Central memory CD8-positive, alpha-beta T cell (primary cell): ENCODE data around the gene ADAMTSL3.

Experiments used
- ATAC-seq: fragments of 150-1000 bp; cut with Tn5 transposase; replicated peaks from 2 replicates; pipeline ENCODE4 v1.10.0; 2022; ENCODE audit warnings: mild to moderate bottlenecking, moderate FRiP score, moderate number of reproducible peaks; ENCODE audit not compliant: poor library complexity, severe bottlenecking; ENCODE audit errors: extremely low read depth
- DNase-seq, 2 donors: peaks; one replicate each; pipeline ENCODE4 v3.0.0; 2021; ENCODE audit warnings: low spot score in 2 of 2
- H3K27ac Mint-ChIP-seq: one replicate; pipeline ENCODE4 v1.8.0; 2022; ENCODE audit warnings: low read depth, mild to moderate bottlenecking, moderate library complexity, mixed read lengths
- H3K27me3 Mint-ChIP-seq: one replicate; pipeline ENCODE4 v1.8.0; 2022; ENCODE audit warnings: mixed read lengths
- H3K36me3 Mint-ChIP-seq: one replicate; pipeline ENCODE4 v1.8.0; 2022; ENCODE audit warnings: mild to moderate bottlenecking, moderate library complexity, mixed read lengths; ENCODE audit not compliant: insufficient read depth
- H3K4me1 Mint-ChIP-seq: one replicate; pipeline ENCODE4 v1.8.0; 2022; ENCODE audit warnings: mixed read lengths
- H3K4me3 Mint-ChIP-seq: one replicate; pipeline ENCODE4 v1.8.0; 2022; ENCODE audit warnings: mild to moderate bottlenecking, moderate library complexity, mixed read lengths
- H3K9me3 Mint-ChIP-seq: one replicate; pipeline ENCODE4 v1.8.0; 2022; ENCODE audit warnings: mixed read lengths

Gene ADAMTSL3

DNA sequence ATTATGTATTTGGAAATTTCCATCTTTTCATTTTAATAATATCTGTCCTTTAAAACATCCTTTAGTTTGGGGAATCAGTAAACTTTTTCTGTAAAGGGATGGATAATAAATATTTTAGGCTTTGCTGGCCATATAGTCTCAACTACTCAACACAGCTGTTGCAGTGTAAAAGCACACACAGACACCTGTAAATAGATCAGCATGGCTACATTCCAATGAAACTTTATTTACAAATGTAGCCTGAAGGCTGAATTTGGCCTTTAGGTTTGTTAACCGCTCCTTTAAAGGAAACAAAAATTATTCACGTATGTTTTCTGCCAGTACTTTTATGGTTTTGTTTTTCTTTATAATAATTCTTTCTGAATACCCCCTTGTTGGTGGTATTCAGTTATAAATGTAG is 184.8 kb downstream of the ADAMTSL3 start:
- no peak for DNase-seq
- peaks cover 13% of the 10 kb centered on the region for H3K9me3 Mint-ChIP-seq
- no peak overlapping the region for H3K4me3 Mint-ChIP-seq
- ATAC-seq, result no peak
- no peaks in the 10 kb centered on the region for H3K36me3 Mint-ChIP-seq
- peaks cover 17% of the 10 kb centered on the region for H3K27me3 Mint-ChIP-seq
- no peaks in the 10 kb centered on the region for H3K4me1 Mint-ChIP-seq
- no peak overlapping the region for H3K27ac Mint-ChIP-seq

- ATAC-seq (no peak), DNase-seq (no peak)
- H3K9me3 Mint-ChIP-seq, result peaks cover 13% of the 10 kb centered on the region
- H3K4me3 Mint-ChIP-seq, result no peak overlapping the region
- H3K36me3 Mint-ChIP-seq, result peaks cover 2% of the 10 kb centered on the region
- H3K27ac Mint-ChIP-seq, result no peak overlapping the region
- no peaks in the 10 kb centered on the region for H3K4me1 Mint-ChIP-seq
- H3K27me3 Mint-ChIP-seq, result peaks cover 17% of the 10 kb centered on the region
These were observed 188.4 kb downstream of the ADAMTSL3 start for GRCh38 chr15:83842281-83842680.

GRCh38 chr15:83843471-83843871 is 189.5 kb downstream of the ADAMTSL3 start:
- Mint-ChIP-seq H3K27ac (no peak overlapping the region), H3K4me1 (no peaks in the 10 kb centered on the region), H3K36me3 (peaks cover 2% of the 10 kb centered on the region), H3K4me3 (no peak overlapping the region), H3K27me3 (peaks cover 17% of the 10 kb centered on the region), H3K9me3 (peaks cover 13% of the 10 kb centered on the region)
- ATAC-seq (no peak), DNase-seq (no peak)

- ATAC-seq (no peak), DNase-seq (no peak)
- H3K27me3 Mint-ChIP-seq, result peaks cover 9% of the 10 kb centered on the region
- peaks cover 2% of the 10 kb centered on the region for H3K36me3 Mint-ChIP-seq
- peaks cover 7% of the 10 kb centered on the region for H3K9me3 Mint-ChIP-seq
- H3K4me3 Mint-ChIP-seq, result no peak overlapping the region
- H3K4me1 Mint-ChIP-seq, result no peaks in the 10 kb centered on the region
- no peak overlapping the region for H3K27ac Mint-ChIP-seq
These were observed 190.8 kb downstream of the ADAMTSL3 start for GRCh38 chr15:83844742-83845141.

DNA sequence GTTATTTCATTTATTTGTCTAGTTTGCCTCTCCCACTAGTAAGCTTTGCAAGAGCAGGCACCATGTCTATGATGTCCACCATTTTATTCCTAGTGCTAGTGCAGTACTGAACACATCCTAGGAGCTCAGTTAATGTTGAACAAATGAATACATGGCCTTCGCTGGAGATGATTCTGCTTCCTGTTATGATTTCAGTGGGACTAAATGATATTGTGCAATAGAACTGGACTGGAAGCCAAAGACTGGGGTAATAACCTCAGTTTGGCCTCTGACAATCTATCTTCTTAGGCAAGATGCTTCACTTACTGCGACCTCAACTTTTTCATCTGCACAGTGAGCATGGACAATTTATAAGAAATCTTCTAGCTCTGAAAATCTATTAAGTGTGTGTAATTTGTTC is 191.3 kb downstream of the ADAMTSL3 start:
- Mint-ChIP-seq H3K27ac (no peak overlapping the region), H3K4me1 (no peaks in the 10 kb centered on the region), H3K4me3 (no peak overlapping the region), H3K9me3 (peaks cover 2% of the 10 kb centered on the region), H3K27me3 (peaks cover 4% of the 10 kb centered on the region), H3K36me3 (peaks cover 2% of the 10 kb centered on the region)
- DNase-seq, result no peak
- no peak for ATAC-seq

DNA sequence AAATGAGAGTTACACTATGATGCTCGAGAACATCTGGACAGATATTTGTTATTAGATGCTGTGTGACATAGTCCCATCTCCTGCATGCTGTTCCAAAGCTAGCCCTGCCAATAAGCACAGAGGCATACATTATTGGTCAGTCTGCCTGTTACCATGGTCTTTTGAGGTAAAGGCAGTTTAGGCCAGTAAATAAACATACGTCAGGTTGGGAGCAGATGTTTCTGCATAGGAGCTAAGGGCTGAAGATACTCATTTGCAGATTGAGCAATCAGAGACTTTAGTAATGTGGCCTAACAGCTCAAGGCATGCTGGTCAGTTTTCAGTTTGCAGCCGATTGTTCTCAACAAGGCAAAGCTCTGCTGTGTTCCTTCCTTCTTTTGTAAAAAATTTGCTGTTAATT is 192.9 kb downstream of the ADAMTSL3 start:
- DNase-seq (no peak), ATAC-seq (no peak)
- no peaks in the 10 kb centered on the region for H3K9me3 Mint-ChIP-seq
- no peaks in the 10 kb centered on the region for H3K4me1 Mint-ChIP-seq
- H3K27me3 Mint-ChIP-seq, result no peaks in the 10 kb centered on the region
- H3K4me3 Mint-ChIP-seq, result no peak overlapping the region
- H3K27ac Mint-ChIP-seq, result no peak overlapping the region
- peaks cover 2% of the 10 kb centered on the region for H3K36me3 Mint-ChIP-seq

DNA sequence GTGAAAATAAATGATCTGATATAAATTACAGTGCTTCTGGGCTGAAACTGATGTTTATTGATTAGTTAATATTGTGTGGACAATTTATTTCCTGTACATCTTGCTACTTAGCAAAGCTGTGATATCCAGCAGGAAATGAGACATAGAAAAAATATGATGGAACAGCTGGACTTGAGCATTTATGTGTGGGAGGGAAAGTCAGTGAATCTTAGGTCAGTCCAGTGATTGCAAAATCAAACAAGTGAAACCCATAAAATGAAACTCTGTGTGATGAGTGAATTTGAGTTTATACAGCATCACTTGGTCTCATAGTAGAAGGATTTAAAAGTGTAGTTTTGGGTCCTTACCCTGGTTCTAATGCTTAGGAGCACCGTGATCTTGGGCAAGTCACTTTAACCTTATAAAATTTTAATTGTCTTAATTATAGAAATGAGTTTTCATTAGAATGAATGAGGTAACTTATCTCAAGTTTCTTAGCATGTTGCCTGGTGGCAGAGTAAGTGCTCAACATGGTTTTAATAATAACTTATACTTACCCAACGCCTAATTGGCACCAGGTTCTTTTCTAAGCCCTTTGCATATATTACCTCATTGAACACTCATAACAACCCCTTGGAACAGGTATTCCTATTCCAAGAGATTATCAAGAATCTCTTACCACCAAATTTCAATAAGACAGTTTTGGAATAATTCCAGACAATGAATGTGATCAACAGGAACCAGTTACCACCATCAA is 194.6 kb downstream of the ADAMTSL3 start:
- Mint-ChIP-seq H3K9me3 (no peaks in the 10 kb centered on the region), H3K27me3 (no peaks in the 10 kb centered on the region), H3K36me3 (peaks cover 2% of the 10 kb centered on the region), H3K4me1 (no peaks in the 10 kb centered on the region), H3K4me3 (no peak overlapping the region), H3K27ac (no peak overlapping the region)
- DNase-seq, result no peak
- no peak for ATAC-seq

- no peak for ATAC-seq
- no peaks in the 10 kb centered on the region for H3K4me1 Mint-ChIP-seq
These were observed 196.1 kb downstream of the ADAMTSL3 start for GRCh38 chr15:83850015-83850414.

DNA sequence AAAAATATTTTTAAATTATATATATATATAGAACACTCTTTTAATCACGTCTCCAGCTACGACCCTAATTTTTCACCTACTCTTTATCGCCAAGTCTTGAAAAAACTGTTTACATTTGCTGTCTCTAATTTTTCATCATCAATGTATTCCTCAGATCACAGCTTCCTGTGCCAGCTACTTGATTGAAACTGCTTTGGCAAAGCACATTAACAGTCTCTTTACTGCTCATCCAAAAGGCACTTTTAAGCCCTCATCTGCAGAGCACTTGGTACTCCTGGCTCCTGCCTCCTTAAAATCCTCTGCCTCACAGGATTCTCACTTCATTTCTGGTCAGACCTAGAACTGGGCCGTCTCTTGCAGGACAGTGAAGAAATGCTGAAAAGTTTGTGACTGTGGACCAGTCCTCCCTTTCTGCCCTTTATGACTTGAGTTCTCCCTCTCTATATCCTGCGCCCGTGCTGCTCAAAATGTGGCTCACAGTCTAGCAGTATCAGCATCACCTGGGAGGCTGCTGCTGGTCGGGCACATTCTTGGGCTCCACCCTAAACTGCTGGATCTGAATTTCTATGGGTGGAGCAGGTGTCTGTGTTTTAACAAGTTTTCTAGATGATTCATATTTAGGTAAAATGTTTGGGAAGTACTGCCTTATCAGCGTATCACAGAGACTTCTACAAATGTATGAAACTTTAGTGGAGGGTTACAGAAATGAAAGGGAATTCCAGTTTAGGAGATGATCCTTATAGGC is 196.8 kb downstream of the ADAMTSL3 start:
- Mint-ChIP-seq H3K4me3 (no peak overlapping the region), H3K27ac (no peak overlapping the region), H3K36me3 (no peaks in the 10 kb centered on the region), H3K4me1 (no peaks in the 10 kb centered on the region), H3K27me3 (no peaks in the 10 kb centered on the region), H3K9me3 (no peaks in the 10 kb centered on the region)
- ATAC-seq (no peak), DNase-seq (no peak)

More at GRCh38 chr15:83850015-83850414, 196.1 kb downstream of the ADAMTSL3 start:
- Mint-ChIP-seq H3K36me3 (peaks cover 1% of the 10 kb centered on the region), H3K9me3 (no peaks in the 10 kb centered on the region), H3K27me3 (no peaks in the 10 kb centered on the region), H3K27ac (no peak overlapping the region), H3K4me3 (no peak overlapping the region)
- DNase-seq, result no peak

DNA sequence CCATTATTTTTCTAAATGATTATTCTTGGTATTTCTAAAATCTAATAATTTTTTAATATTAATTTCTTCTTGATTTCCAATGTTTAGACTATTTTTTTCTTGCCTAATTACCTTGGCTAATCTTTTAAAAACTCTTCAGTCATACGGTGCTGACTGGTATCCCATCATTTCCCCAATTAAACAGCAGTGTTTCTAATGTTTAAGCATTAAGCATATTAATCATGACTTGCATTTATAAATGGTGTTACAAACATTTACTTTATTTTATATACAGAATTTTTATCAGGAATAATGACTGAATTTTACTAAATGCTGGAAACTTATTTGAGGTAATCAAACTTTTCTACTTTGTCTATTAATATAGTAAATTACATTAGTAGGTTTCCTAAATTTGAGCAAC is 199.3 kb downstream of the ADAMTSL3 start:
- H3K36me3 Mint-ChIP-seq, result no peaks in the 10 kb centered on the region
- H3K9me3 Mint-ChIP-seq, result no peaks in the 10 kb centered on the region
- H3K27me3 Mint-ChIP-seq, result peaks cover 14% of the 10 kb centered on the region
- H3K4me3 Mint-ChIP-seq, result no peak overlapping the region
- ATAC-seq (no peak), DNase-seq (no peak)
- H3K27ac Mint-ChIP-seq, result no peak overlapping the region
- no peaks in the 10 kb centered on the region for H3K4me1 Mint-ChIP-seq

DNA sequence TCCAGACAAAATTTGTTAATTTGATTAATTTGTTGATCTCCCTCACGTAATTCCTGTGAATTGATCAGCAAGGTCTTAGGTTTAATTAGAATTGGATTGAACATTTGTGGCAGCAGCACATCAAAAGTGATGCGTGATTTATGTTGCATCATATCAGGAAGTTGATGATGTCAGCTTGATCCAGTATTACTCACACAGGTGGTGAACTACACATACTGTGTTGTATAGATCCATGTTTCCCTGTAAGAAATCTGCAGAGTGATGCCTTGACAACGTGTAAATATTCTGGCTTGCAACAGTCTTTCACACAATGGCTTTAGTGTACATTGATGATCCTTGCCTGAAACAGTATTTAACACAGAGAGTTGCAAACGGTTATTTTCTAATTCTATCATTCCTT is 200.4 kb downstream of the ADAMTSL3 start:
- no peak for ATAC-seq
- H3K36me3 Mint-ChIP-seq, result no peaks in the 10 kb centered on the region
- peaks cover 14% of the 10 kb centered on the region for H3K27me3 Mint-ChIP-seq
- H3K27ac Mint-ChIP-seq, result no peak overlapping the region
- no peaks in the 10 kb centered on the region for H3K9me3 Mint-ChIP-seq
- no peaks in the 10 kb centered on the region for H3K4me1 Mint-ChIP-seq
- H3K4me3 Mint-ChIP-seq, result no peak overlapping the region
- DNase-seq, result no peak

DNA sequence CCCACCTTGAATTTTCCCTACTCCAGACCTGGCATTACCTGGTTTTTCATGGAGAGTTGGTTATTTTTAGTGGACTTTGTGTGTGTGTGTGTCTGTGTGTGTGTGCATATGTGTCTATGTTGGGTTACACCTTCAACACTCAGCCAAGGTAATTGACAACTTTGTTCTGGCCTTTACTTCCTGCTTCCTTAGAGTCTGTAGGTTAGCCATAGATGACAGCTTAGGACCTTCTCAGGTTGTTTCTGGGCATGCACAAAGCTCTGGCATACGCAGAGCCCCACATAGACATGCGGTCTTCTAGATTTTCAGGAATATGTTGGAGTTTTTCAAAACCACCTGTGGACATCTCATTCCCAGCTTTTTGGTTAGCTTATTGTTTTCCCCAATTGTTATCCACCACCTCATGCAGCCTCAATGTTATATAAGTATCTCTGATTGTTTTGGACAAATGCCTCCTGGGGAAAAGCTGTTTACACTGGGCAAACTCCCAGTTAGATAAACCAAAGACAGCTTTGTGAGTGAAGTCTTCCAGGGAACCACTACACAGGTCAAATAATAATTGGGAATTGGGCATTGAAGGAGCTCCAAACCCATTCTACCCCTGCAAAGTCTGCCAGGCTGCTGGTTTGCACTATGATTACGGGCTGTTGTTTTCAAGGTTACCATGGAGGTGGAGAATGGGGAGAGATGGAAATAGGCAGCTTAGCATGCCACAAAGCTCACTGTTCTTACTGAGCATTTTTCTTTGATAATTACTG is 201.2 kb downstream of the ADAMTSL3 start:
- Mint-ChIP-seq H3K27me3 (peaks cover 14% of the 10 kb centered on the region), H3K36me3 (no peaks in the 10 kb centered on the region), H3K9me3 (no peaks in the 10 kb centered on the region), H3K27ac (no peak overlapping the region), H3K4me1 (no peaks in the 10 kb centered on the region), H3K4me3 (no peak overlapping the region)
- ATAC-seq (no peak), DNase-seq (no peak)
